Measurements from ENCODE around the gene KRT40. TPM values are rescaled to one million over a fixed set of nuclear protein-coding genes. Genes with fewer than 3 reads are reported as not detected.

Gene KRT40
- total RNA-seq, 1 donor from 2014 or later = not detected

GRCh38 chr17:40997361-40997760 is 13.2 kb upstream of the KRT40 start:
- no peak for DNase-seq (ENCODE audit: low read depth in 2 of 2)

GRCh38 chr17:40996829-40997228 is 12.7 kb upstream of the KRT40 start:
- DNase-seq (ENCODE audit: low read depth in 2 of 2) = no peak

- no peak for DNase-seq (ENCODE audit: low read depth in 2 of 2)
Measured at GRCh38 chr17:40995116-40995515, 11.0 kb upstream of the KRT40 start.

DNA sequence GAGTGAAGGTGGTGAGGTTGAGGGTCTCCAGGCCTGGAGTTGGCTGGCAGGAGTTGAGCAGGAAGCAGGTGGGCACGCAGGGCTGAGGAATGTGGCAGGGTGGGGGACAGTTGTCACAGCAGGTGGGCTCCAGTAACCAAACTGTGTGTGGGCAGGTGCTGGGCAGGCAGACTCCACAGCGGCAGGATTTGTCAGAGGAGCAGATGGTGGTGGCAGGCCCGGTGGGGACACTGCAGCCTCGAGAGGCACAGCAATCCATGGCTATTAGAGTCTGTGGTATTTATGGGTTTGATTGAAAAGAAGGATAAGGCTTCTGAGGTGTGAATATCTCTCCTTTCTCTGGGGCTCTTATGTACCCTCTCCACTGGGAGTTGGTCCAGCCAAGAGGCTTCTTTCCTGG is 9.7 kb upstream of the KRT40 start, which contains the start of gene KRTAP3-3:
TSS of gene KRTAP3-3 (minus strand) at position 326 of the 400 bp plus-strand sequence. CDS start at position 259, 67 bp downstream.
- DNase-seq (ENCODE audit: low read depth in 2 of 2) = no peak

- no peak for DNase-seq (ENCODE audit: low read depth in 2 of 2)
Measured at GRCh38 chr17:40993084-40993483, 9.0 kb upstream of the KRT40 start.

GRCh38 chr17:40992666-40993065 is 8.5 kb upstream of the KRT40 start:
- DNase-seq (ENCODE audit: low read depth in 2 of 2) = no peak

GRCh38 chr17:40986920-40987319 is 2.8 kb upstream of the KRT40 start:
- DNase-seq (ENCODE audit: low read depth in 2 of 2) = no peak

DNA sequence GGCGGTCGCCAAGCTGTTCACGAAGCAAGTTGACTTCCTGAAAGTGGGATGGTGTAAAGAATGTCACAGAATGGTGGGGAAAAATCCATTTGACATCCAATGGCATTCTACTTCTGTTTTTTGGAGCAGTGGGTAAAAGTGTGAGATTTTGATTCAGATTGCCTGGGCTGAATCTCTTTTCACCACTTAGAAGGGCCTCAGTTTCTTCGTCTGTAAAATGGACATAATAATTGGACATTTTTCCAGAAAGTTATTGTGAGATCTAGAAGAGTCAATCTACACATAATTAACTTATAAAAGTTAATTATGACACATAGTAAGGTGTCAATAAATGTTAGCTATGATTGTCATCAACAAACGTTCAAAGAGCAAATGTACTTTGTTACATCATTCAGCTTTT is 3.0 kb downstream of the KRT40 start:
- no peak for DNase-seq (ENCODE audit: low read depth in 2 of 2)

DNA sequence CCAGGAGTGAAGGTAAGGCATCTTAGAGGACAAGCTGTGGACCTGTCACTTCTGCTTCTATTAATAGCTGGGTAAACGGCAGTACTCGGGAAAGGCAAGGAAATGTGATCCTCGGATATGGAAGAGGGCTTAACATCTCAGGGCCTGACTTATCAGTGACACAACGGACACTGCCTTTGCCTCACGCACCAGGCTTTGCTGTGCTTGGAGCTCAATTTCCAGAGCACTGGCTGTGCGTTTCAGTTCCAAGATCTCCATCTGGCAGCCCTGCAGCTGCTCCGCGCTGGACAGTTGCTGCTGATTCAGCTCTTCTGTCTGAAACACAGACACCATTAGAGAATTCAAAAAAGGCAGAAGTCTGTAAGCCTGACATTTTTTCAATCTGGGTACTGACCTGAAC is 3.5 kb downstream of the KRT40 start:
- DNase-seq (ENCODE audit: low read depth in 2 of 2) = no peak

DNA sequence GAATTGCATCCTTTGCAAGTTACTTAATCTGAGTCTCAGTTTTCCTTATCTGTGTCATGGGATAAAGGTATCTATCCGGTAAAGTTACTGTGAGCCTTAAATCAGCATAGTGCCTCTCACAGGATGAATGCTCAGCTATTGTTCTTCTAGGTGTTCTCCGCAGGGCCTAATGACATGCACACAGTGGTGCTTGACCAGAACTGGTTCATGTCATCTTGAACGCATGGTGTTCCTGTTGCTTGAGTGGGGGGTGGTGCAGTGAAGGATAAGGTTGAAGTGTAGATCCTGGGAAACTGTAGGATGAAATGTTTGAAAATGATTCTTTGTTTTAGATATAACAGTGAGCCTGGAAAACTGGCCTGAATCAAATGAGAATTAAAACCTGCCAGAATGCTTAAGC is 4.0 kb downstream of the KRT40 start:
- DNase-seq (ENCODE audit: low read depth in 2 of 2) = no peak

DNA sequence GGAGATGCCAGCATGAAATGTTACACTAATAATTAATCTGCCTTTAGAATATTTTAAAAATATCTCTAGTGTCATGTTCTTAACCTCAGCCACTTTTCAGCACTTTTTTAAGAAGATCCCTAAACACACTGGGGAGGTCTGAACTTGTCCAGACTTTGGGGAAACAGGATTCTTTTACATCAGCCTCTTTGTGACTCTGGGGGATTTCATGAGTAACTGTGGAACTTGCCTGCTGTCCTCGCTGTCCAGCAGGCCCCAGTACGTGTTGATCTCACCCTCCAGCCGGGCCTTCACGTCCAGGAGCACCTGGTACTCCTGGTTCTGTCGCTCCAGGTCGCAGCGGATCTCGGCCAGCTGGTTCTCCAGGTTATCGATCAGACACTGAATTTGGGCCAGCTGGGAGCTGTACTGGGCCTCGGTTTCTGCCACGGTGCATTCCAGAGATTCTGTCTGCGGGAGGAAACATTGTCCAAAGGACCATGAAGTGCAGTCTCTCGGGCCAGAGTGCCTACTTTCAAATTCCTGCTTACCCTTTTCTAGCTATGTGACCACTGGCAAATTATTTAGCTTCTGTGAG is 5.5 kb downstream of the KRT40 start:
- DNase-seq (ENCODE audit: low read depth in 2 of 2) = no peak

DNA sequence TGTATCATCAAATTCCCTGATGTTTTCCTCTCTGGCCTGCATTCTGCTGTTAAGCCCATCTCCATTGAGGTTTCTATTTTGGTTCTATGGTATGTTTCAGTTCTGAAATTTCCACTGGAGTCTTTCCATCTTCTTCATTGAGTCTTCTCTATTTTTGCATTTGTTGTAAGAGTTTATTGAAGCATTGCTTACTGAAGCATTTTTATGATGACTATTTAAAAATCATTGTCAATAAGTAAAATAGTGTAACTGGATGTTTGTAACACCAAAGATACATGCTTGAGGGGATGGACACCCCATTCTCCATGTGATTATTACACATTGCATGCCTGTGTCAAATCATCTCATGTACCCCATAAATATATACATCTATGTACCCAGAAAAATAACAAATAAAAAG is 8.6 kb downstream of the KRT40 start:
- no peak for DNase-seq (ENCODE audit: low read depth in 2 of 2)

GRCh38 chr17:40974366-40974765 is 9.8 kb downstream of the KRT40 start:
- no peak for DNase-seq (ENCODE audit: low read depth in 2 of 2)

- DNase-seq (ENCODE audit: low read depth in 2 of 2) = no peak
Measured at GRCh38 chr17:40967582-40967981, 16.5 kb downstream of the KRT40 start.

DNA sequence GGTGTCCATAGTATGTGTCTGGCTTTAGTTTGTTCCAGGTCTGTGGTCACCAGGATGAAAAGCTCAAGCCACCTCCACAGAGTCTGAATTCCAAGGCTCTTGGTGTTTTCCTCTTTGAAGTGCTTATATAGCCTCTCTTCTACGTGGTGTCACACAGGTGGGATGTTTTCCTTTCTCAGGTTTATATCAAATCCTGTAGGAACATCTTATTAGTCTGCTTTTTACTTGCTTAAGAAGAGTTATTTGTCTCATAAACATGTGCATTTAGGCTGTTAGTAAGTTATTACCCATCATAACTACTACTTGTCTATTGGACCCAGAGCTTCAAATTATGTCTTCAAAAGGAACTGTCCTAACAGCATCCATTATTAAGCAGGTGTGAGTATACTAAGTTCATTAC is 17.3 kb downstream of the KRT40 start, which contains the start of gene KRT39:
TSS of gene KRT39 (minus strand) at position 101 of the 400 bp plus-strand sequence. CDS start at position 9, 92 bp downstream.
- no peak for DNase-seq (ENCODE audit: low read depth in 2 of 2)

- peak; percentile 17 to 52 for DNase-seq (ENCODE audit: low read depth in 2 of 2)
Measured at GRCh38 chr17:40963838-40964237, 20.3 kb downstream of the KRT40 start.

GRCh38 chr17:40962059-40962561 is 22.0 kb downstream of the KRT40 start:
- DNase-seq (ENCODE audit: low read depth in 2 of 2) = no peak

DNA sequence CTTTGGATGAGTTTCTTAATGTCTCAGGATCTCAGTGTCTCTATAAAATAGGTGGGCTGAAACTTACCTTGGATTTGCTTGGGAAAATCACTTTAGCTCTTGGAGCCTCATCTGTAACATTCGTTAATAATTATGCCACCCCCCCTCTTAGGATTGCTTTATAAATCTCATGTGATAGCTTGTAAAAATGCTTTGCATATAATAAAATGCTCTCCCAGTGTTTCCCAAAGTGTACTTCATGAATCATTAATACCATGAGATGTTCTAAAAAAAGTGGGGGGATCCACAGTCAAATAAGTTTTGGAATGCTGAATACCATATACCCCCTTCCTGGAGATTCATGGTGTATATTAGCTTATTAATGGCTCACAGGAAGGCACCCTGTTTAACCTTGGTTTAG is 22.5 kb downstream of the KRT40 start:
- no peak for DNase-seq (ENCODE audit: low read depth in 2 of 2)

- no peak for DNase-seq (ENCODE audit: low read depth in 2 of 2)
Measured at GRCh38 chr17:40960144-40960543, 24.0 kb downstream of the KRT40 start.

- no peak for DNase-seq (ENCODE audit: low read depth in 2 of 2)
Measured at GRCh38 chr17:40958086-40958953, 25.8 kb downstream of the KRT40 start.

DNA sequence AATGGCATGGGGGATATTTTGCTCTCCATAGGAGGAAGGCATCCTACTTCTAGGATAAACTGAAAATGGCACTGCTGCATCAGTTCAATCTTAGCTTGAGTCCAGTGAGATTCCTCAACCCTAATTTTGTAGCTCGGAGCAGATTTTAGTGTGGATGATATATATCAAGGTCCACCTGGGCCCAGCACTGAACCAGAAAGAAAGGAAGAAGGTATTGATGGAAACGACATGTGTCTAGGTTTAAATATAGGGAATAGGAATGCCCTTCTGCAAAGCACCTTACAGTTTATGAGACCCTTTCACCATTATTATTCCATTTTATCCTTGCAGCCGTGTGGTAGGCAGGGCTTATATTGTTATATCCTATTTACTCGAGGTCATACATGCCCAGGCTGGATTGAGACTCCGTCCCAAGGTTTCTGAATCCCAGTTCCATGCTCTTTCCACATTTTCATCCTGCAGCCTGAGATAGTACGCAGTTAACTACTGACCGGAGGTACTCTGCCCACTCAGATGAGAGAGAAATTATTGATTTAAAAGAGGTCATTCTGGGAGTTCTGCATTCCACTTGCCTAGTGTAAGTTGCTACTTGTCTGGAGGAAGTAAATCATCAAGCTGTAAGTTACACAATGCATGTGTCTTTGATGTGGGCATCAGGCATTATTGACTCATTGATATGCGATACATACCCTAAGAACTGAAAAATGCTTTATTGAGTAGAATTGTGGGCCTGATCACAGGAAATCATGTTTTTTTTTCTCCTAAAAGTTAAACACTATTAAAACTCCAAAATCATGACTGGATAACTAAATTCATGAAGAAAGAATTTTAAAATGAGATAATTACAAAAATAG is 27.5 kb downstream of the KRT40 start:
- DNase-seq (ENCODE audit: low read depth in 2 of 2) = no peak

DNA sequence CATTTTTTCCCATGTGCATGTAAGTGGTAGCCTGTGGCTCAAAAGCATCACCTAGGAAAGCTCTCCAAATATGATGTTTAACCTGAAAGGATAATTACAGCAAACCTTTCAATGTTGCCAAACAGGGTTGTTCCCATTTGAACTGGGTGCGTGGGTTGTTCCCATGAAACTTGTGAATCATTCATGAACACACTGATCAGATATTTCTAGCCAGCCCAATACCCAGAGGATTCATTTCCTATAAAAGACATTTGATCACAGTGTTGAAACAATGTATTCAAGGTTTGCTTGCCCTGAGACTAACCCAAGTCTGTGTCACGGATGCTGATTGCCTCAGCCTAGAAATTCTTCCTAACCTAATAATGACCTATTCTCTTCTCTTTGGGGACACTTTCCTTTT is 30.2 kb downstream of the KRT40 start:
- no peak for DNase-seq (ENCODE audit: low read depth in 2 of 2)
